ENCODE measurements around the gene RELCH.

RELCH gene

GRCh38 chr18:62325806-62326645 lies 139.0 kb downstream of the RELCH start:
- DNase-seq, result peak; percentile 27

GRCh38 chr18:62326646-62327348 lies 139.7 kb downstream of the RELCH start:
- DNase-seq, result no peak

- DNase-seq, result no peak
These were observed 140.9 kb downstream of the RELCH start for GRCh38 chr18:62327977-62328376.

GRCh38 chr18:62328586-62329525 lies 141.8 kb downstream of the RELCH start:
- no peak for DNase-seq

- peak; percentile 19 for DNase-seq
These were observed 142.8 kb downstream of the RELCH start for GRCh38 chr18:62329691-62330454.

- DNase-seq, result no peak
These were observed 143.6 kb downstream of the RELCH start for GRCh38 chr18:62330650-62331049.

GRCh38 chr18:62331581-62332356 lies 144.7 kb downstream of the RELCH start:
- no peak for DNase-seq

- no peak for DNase-seq
These were observed 145.4 kb downstream of the RELCH start for GRCh38 chr18:62332431-62332830.

- DNase-seq, result no peak
These were observed 146.1 kb downstream of the RELCH start for GRCh38 chr18:62332964-62333695.

GRCh38 chr18:62334120-62334519 lies 147.1 kb downstream of the RELCH start:
- no peak for DNase-seq

- no peak for DNase-seq
These were observed 148.4 kb downstream of the RELCH start for GRCh38 chr18:62335494-62335893.

GRCh38 chr18:62336618-62337017 lies 149.6 kb downstream of the RELCH start:
- no peak for DNase-seq

- no peak for DNase-seq
These were observed 150.3 kb downstream of the RELCH start for GRCh38 chr18:62337336-62337735.

GRCh38 chr18:62338446-62339105 lies 151.5 kb downstream of the RELCH start:
- DNase-seq, result no peak

GRCh38 chr18:62339106-62339988 lies 152.3 kb downstream of the RELCH start:
- no peak for DNase-seq

GRCh38 chr18:62340996-62341395 lies 153.9 kb downstream of the RELCH start:
- no peak for DNase-seq

GRCh38 chr18:62341473-62341872 lies 154.4 kb downstream of the RELCH start:
- DNase-seq, result no peak

GRCh38 chr18:62342884-62343283 lies 155.8 kb downstream of the RELCH start:
- DNase-seq, result no peak

GRCh38 chr18:62343316-62343715 lies 156.3 kb downstream of the RELCH start:
- DNase-seq, result no peak
